PC-9 (cell line): Measurements from ENCODE around the gene IST1. TPM values are rescaled to one million over a fixed set of nuclear protein-coding genes. Genes with fewer than 3 reads are reported as not detected.

Experiments
- BruUV-seq: library from RNA; stranded (reverse); fragments of 400-500 nt; replicated peaks from 2 replicates; lab custom pipeline; 2021; lab: Mats Ljungman, UMichigan
- CTCF ChIA-PET: fragments of 300-600 bp; sonication (Branson Sonifier 250); formaldehyde crosslinking; loops from one replicate; lab custom pipeline; 2022; ENCODE audit warnings: antibody characterized with exemption; lab: Charles Lee
- POLR2A ChIA-PET: fragments of 300-600 bp; sonication (Branson Sonifier 250); formaldehyde crosslinking; loops from one replicate; lab custom pipeline; 2022; ENCODE audit warnings: antibody characterized with exemption; ENCODE audit not compliant: unreplicated experiment; lab: Charles Lee
- DNase-seq, 2 experiments: peaks; one replicate each; pipeline versions ENCODE4 v3.0.0 to v3.0.0-alpha.2; 2015 to 2022; ENCODE audit warnings: mixed read lengths in 1 of 2
- H2AFZ ChIP-seq: fragments of 200-600 bp; sonication (generic); 2 replicates; pipeline ENCODE4 v1.8.1; 2017; ENCODE audit warnings: antibody characterized with exemption
- H3F3A ChIP-seq: fragments of 200-600 bp; sonication (generic); 2 replicates; pipeline ENCODE4 v1.8.1; 2017; ENCODE audit warnings: antibody characterized with exemption, mild to moderate bottlenecking, low read depth; ENCODE audit not compliant: insufficient read depth
- H3K27ac ChIP-seq: fragments of 200-600 bp; sonication (generic); 2 replicates; pipeline ENCODE4 v1.6.1; 2016; ENCODE audit warnings: mixed run types
- H3K27me3 ChIP-seq: fragments of 200-600 bp; sonication (generic); 2 replicates; pipeline ENCODE4 v1.6.1; 2016; ENCODE audit warnings: low read depth, mixed run types; ENCODE audit not compliant: insufficient read depth
- H3K36me3 ChIP-seq: fragments of 200-600 bp; sonication (generic); 2 replicates; pipeline ENCODE4 v1.6.1; 2016; ENCODE audit warnings: low read depth, mixed run types
- H3K4me1 ChIP-seq: fragments of 200-600 bp; sonication (generic); replicated peaks from 2 replicates; pipeline ENCODE4 v1.6.1; 2016; ENCODE audit warnings: mixed run types; ENCODE audit not compliant: insufficient read depth
- H3K4me2 ChIP-seq: fragments of 200-600 bp; sonication (generic); 2 replicates; pipeline ENCODE4 v1.6.1; 2017; ENCODE audit warnings: mixed run types
- H3K4me3 ChIP-seq: fragments of 200-600 bp; sonication (generic); 2 replicates; pipeline ENCODE4 v1.6.1; 2016; ENCODE audit warnings: mixed run types
- H3K79me2 ChIP-seq: fragments of 200-600 bp; sonication (generic); 2 replicates; pipeline ENCODE4 v1.6.1; 2017; ENCODE audit warnings: low read depth, mixed run types
- H3K9me2 ChIP-seq: fragments of 200-600 bp; sonication (generic); 2 replicates; pipeline ENCODE4 v1.8.1; 2017; ENCODE audit warnings: mild to moderate bottlenecking; ENCODE audit not compliant: insufficient read depth
- H3K9me3 ChIP-seq: fragments of 200-600 bp; sonication (generic); 2 replicates; pipeline ENCODE4 v1.8.1; 2016; ENCODE audit warnings: low read depth; ENCODE audit not compliant: insufficient read depth
- H4K20me1 ChIP-seq: fragments of 200-600 bp; sonication (generic); 2 replicates; pipeline ENCODE4 v1.8.1; 2017; ENCODE audit not compliant: insufficient read depth
- CTCF ChIP-seq: fragments of 200-600 bp; sonication (generic); conservative IDR thresholded peaks from 2 replicates; pipeline ENCODE4 v1.6.1; 2017; ENCODE audit warnings: mixed run types, antibody characterized with exemption, mild to moderate bottlenecking, moderate library complexity
- EZH2 ChIP-seq: fragments of 200-600 bp; sonication (generic); IDR thresholded peaks from 2 replicates; pipeline ENCODE4 v1.8.0; 2017; ENCODE audit warnings: antibody characterized with exemption, low read depth
- intact Hi-C: fragments of 100-400 bp; cut with micrococcal nuclease; formaldehyde crosslinking; loops from one replicate; pipeline ENCODE4 v1.10.0; 2022; ENCODE audit not compliant: unreplicated experiment
- total RNA-seq: library from RNA; stranded (reverse); gene quantifications from 2 replicates; pipeline ENCODE4 v1.2.3, GENCODE V29; 2021

IST1 gene
- total RNA-seq, 1 experiment from 2014 or later: 177 TPM

- peaks cover 22% of the 10 kb centered on the region; the same call in 1 of the 2 replicates for H3K36me3 ChIP-seq
- H4K20me1 ChIP-seq: peaks cover 75% of the 10 kb centered on the region
- CTCF ChIA-PET: interaction anchor here (0.6 kb wide), 1 partner anchor 289 kb away, joined by 4 read pairs; no protein-coding TSS in a partner anchor
- H2AFZ ChIP-seq: no peak overlapping the region
- H3K27ac ChIP-seq: no peak overlapping the region
- no peaks in the 10 kb centered on the region for H3K9me3 ChIP-seq
- peaks cover 89% of the 10 kb centered on the region for H3K79me2 ChIP-seq
- no peaks in the 10 kb centered on the region for H3K27me3 ChIP-seq
- BruUV-seq: no TSS peak
- intact Hi-C loops: no loop called here
- no peak overlapping the region for H3K4me2 ChIP-seq
- H3K4me1 ChIP-seq: peaks cover 11% of the 10 kb centered on the region
- no peak overlapping the region for H3K4me3 ChIP-seq
- TF ChIP-seq EZH2 (no peak), CTCF (no peak)
- no peaks in the 10 kb centered on the region for H3K9me2 ChIP-seq
- no peak for DNase-seq
- POLR2A ChIA-PET: no interaction called here
- H3F3A ChIP-seq: peaks cover 41% of the 10 kb centered on the region
Observed at GRCh38 chr16:71899171-71899570, 3.8 kb downstream of the IST1 start.

DNA sequence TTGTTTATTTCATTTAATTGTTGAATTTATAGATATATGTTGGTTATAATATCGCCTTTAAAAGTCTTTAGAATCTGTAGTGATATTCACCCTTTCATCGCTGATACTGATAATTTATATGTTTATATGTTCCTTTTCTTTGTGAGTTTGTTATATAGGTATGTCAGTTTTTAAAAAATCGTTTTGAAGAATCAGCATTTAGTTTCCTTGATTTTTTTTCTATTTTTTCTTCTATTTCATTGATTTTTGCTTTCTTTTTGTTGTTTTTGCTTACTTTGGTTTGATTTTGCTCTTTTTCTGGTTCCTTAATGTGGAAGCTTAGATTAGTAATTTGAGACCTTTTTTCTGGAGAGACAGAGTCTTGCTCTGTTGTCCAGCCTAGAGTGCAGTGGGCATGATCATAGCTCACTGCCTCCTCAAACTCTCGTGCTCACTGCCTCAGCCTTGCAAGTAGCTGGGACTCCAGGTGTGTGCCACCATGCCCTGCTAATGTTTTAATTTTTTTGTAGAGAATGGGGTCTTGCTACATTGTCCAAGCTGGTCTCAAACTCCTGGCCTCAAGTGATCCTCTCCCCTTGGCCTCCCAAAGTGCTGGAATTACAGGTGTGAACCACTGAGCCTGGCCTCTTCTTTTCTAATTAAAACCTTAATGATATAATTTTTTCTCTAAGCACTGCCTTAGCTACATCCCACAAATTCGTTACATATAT lies 7.5 kb downstream of the IST1 start:
- intact Hi-C loops: no loop called here
- Histone ChIP-seq H3K4me3 (no peak overlapping the region), H3K4me1 (no peaks in the 10 kb centered on the region; the same call in 1 of the 2 replicates), H3K4me2 (no peak overlapping the region), H3K27ac (no peak overlapping the region), H3K79me2 (peaks cover 100% of the 10 kb centered on the region), H3K9me2 (no peaks in the 10 kb centered on the region), H3K36me3 (peaks cover 22% of the 10 kb centered on the region; the same call in 1 of the 2 replicates), H3K9me3 (no peaks in the 10 kb centered on the region), H4K20me1 (peaks cover 100% of the 10 kb centered on the region), H3F3A (peaks cover 24% of the 10 kb centered on the region), H3K27me3 (no peaks in the 10 kb centered on the region), H2AFZ (no peak overlapping the region)
- no peak for DNase-seq
- POLR2A ChIA-PET: no interaction called here
- CTCF ChIA-PET: no interaction called here
- no TSS peak for BruUV-seq
- no peak for TF ChIP-seq CTCF
- no peak for TF ChIP-seq EZH2

GRCh38 chr16:71903608-71904007 lies 8.3 kb downstream of the IST1 start:
- Histone ChIP-seq H4K20me1 (peaks cover 100% of the 10 kb centered on the region), H3K4me2 (no peak overlapping the region), H3K27ac (no peak overlapping the region), H3K36me3 (peaks cover 22% of the 10 kb centered on the region; the same call in 1 of the 2 replicates), H3F3A (peaks cover 22% of the 10 kb centered on the region; the same call in 1 of the 2 replicates), H3K9me3 (no peaks in the 10 kb centered on the region), H3K4me3 (no peak overlapping the region), H3K4me1 (no peaks in the 10 kb centered on the region; the same call in 1 of the 2 replicates), H3K27me3 (no peaks in the 10 kb centered on the region), H3K79me2 (peaks cover 100% of the 10 kb centered on the region), H2AFZ (no peak overlapping the region), H3K9me2 (no peaks in the 10 kb centered on the region)
- TF ChIP-seq EZH2 (no peak), CTCF (no peak)
- no TSS peak for BruUV-seq
- CTCF ChIA-PET: interaction anchor here (0.6 kb wide), 1 partner anchor 249 kb away, joined by 4 read pairs; no protein-coding TSS in a partner anchor
- POLR2A ChIA-PET: no interaction called here
- no peak for DNase-seq
- intact Hi-C loops: no loop called here
